Measurements from ENCODE around the gene INPP5J. TPM values are rescaled to one million over a fixed set of nuclear protein-coding genes. Genes with fewer than 3 reads are reported as not detected.
"Not testable (repeated sequence)": the region's sequence is repeated elsewhere in the genome, so short reads cannot be mapped to it uniquely, and the experiment has no call there.

Gene INPP5J
- polyA plus RNA-seq (3.7 and 9.4 TPM in 2 replicates), polyA minus RNA-seq (5.1 and 6.0 TPM in 2 replicates)

- Histone ChIP-seq H3K4me2 (ENCODE audit: low read length) (peak within 1 kb of the TSS; percentile 27), H2AFZ (ENCODE audit: low read depth, low read length) (peak within 1 kb of the TSS; percentile 86)
- TF ChIP-seq EP300 (conservative IDR thresholded peaks at IDR 0.05; ENCODE audit: poor library complexity, severe bottlenecking) (no peak), RAD21 (conservative IDR thresholded peaks at IDR 0.05) (peak; percentile 24), MXI1 (conservative IDR thresholded peaks at IDR 0.05; ENCODE audit: poor library complexity, severe bottlenecking) (peak; percentile 42), SMC3 (conservative IDR thresholded peaks at IDR 0.05; ENCODE audit: poor library complexity) (peak; percentile 44), TAF1 (IDR thresholded peaks at IDR 0.05; ENCODE audit: low read depth) (peak; percentile 67), EZH2 (IDR thresholded peaks at IDR 0.05; ENCODE audit: borderline replicate concordance, insufficient read depth, low read length, poor library complexity, severe bottlenecking) (no peak), REST (IDR thresholded peaks at IDR 0.05; ENCODE audit: borderline replicate concordance) (peak; percentile 79), CTCF (IDR thresholded peaks at IDR 0.05; ENCODE audit: poor library complexity, severe bottlenecking) (no peak), POLR2AphosphoS5 (IDR thresholded peaks at IDR 0.05) (peak; percentile 82)
These were observed at the start of gene INPP5J for GRCh38 chr22:31122532-31123291. Gene INPP5J (plus strand): TSS chr22:31122966. CDS start chr22:31123015, 49 bp downstream.

GRCh38 chr22:31073125-31073524 is 49.6 kb upstream of the INPP5J start:
- H3K27me3 ChIP-seq (ENCODE audit: insufficient read depth, low read depth, low read length); H3K79me2 ChIP-seq (replicated peaks; ENCODE audit: insufficient read depth, low read length); H3K4me2 ChIP-seq (ENCODE audit: low read length); H2AFZ ChIP-seq (ENCODE audit: low read depth, low read length); H3K4me3 ChIP-seq (ENCODE audit: low read length); H3F3A ChIP-seq (ENCODE audit: insufficient read depth, low read length, poor library complexity, severe bottlenecking); H3K9ac ChIP-seq (ENCODE audit: low read length); H3K9me2 ChIP-seq (ENCODE audit: insufficient read depth, low read length); H3K27ac ChIP-seq (ENCODE audit: low read length); H4K20me1 ChIP-seq (ENCODE audit: insufficient read depth); H3K9me3 ChIP-seq (ENCODE audit: low read length); H3K36me3 ChIP-seq (ENCODE audit: insufficient read depth, low read length): not testable (repeated sequence)

More at GRCh38 chr22:31122532-31123291, at the start of gene INPP5J:
- Histone ChIP-seq H3K4me3 (ENCODE audit: low read length) (peak within 1 kb of the TSS; percentile 74), H3K9me3 (ENCODE audit: low read length) (no peaks in the 10 kb centered on the region), H3K27me3 (ENCODE audit: insufficient read depth, low read depth, low read length) (no peaks in the 10 kb centered on the region), H4K20me1 (ENCODE audit: insufficient read depth) (no peaks in the 10 kb centered on the region), H3K79me2 (replicated peaks; ENCODE audit: insufficient read depth, low read length) (no peaks in the 10 kb centered on the region), H3K9me2 (ENCODE audit: insufficient read depth, low read length) (no peaks in the 10 kb centered on the region), H3K27ac (ENCODE audit: low read length) (peak within 1 kb of the TSS; percentile 46), H3K36me3 (ENCODE audit: insufficient read depth, low read length) (no peaks in the 10 kb centered on the region), H3K9ac (ENCODE audit: low read length) (peak within 1 kb of the TSS; percentile 84), H3F3A (ENCODE audit: insufficient read depth, low read length, poor library complexity, severe bottlenecking) (no peaks in the 10 kb centered on the region)

- not testable (repeated sequence) for H3K9me3 ChIP-seq (ENCODE audit: low read length); H3K4me3 ChIP-seq (ENCODE audit: low read length); H3K9ac ChIP-seq (ENCODE audit: low read length); H4K20me1 ChIP-seq (ENCODE audit: insufficient read depth); H3K27me3 ChIP-seq (ENCODE audit: insufficient read depth, low read depth, low read length); H2AFZ ChIP-seq (ENCODE audit: low read depth, low read length); H3K27ac ChIP-seq (ENCODE audit: low read length); H3K9me2 ChIP-seq (ENCODE audit: insufficient read depth, low read length); H3F3A ChIP-seq (ENCODE audit: insufficient read depth, low read length, poor library complexity, severe bottlenecking); H3K79me2 ChIP-seq (replicated peaks; ENCODE audit: insufficient read depth, low read length); H3K36me3 ChIP-seq (ENCODE audit: insufficient read depth, low read length); H3K4me2 ChIP-seq (ENCODE audit: low read length)
These were observed 49.1 kb upstream of the INPP5J start for GRCh38 chr22:31073545-31074145.
